ENCODE data around the gene CD44.

DNA sequence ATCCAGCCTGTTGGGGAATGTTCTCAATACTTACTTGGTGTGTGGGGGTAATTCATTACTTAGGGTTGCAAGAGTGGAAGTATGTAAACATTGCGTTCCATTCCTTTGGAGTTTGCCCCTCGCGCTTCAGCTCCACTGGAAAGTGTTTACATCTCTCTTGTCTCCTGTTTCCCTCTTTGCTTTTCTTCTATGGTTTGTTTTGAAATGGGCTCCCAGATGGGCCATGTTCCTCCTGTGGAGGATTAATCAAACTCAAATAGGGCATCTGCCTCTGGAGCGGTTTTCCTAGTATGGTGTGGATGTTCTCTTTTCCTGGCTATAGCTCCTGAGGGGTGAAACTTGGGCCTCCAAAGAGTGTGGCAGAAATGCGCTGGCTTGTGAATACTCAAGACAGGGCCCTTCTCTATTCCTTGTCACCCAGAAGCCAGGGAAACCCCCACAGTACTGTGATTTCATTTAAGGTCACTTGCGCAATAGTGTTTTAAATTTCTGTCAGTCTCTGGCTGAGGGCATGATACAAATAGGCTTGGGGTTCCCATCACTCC, 51.9 kb downstream of the CD44 start:
- TF ChIP-seq CTCF (IDR thresholded peaks at IDR 0.05; ENCODE audit: borderline replicate concordance, extremely low read depth, low read length, poor library complexity, severe bottlenecking), result no peak
- TF ChIP-seq EZH2 (IDR thresholded peaks at IDR 0.05; ENCODE audit: borderline replicate concordance, low read depth, low read length, severe bottlenecking), result no peak

Data from DND-41 (cell line).